ENCODE results near the gene CD82. TPM values are rescaled to one million over a fixed set of nuclear protein-coding genes. Genes with fewer than 3 reads are reported as not detected.

The CD82 gene
- total and polyA plus RNA-seq, 2 of the 13 experiments (the other 11 are each of a cell fraction or from before 2014, with no cell fraction given): 0.05 TPM; not detected in 1

GRCh38 chr11:44623731-44624491 is 58.4 kb downstream of the CD82 start (continued):
- no peak for TF ChIP-seq HNF1B (CRISPR knock-in tag; IDR thresholded peaks at IDR 0.05)

- Histone ChIP-seq H3K4me2 (ENCODE audit: low read depth, low read length) (no peak overlapping the region), H3K4me3 (replicated peaks in 1 of 3; ENCODE audit: insufficient read depth in 1 of 3, low read depth in 2 of 3, low read length in 3 of 3) (no peak overlapping the region), H3K79me2 (ENCODE audit: insufficient read depth, low read length) (no peaks in the 10 kb centered on the region), H2AFZ (ENCODE audit: low read length) (no peak overlapping the region), H3K9me3 (ENCODE audit: low read length) (no peaks in the 10 kb centered on the region), H4K20me1 (ENCODE audit: insufficient read depth, low read length) (no peaks in the 10 kb centered on the region), H3K27ac (ENCODE audit: extremely low read length, insufficient read depth, low read length) (no peak overlapping the region), H3K4me1 (ENCODE audit: insufficient read depth, low read length) (no peaks in the 10 kb centered on the region), H3K27me3 (ENCODE audit: control insufficient read depth in 1 of 2, insufficient read depth in 2 of 2, low read length in 2 of 2) (peaks cover 3 to 6% of the 10 kb centered on the region in 2 experiments; a peak in 2 of 5 replicates), H3K36me3 (replicated peaks in 1 of 2; ENCODE audit: control insufficient read depth in 1 of 2, insufficient read depth in 2 of 2, low read length in 2 of 2) (no peaks in the 10 kb centered on the region), H3K9ac (ENCODE audit: insufficient read depth, low read depth, low read length) (no peak overlapping the region)
- no peak for TF ChIP-seq ZBTB46 (CRISPR knock-in tag; IDR thresholded peaks at IDR 0.05; ENCODE audit: borderline replicate concordance)
- ChIA-PET POLR2A (no interaction called here), CTCF (ENCODE audit: low intra/inter-chr PET ratio, low total read pairs) (no interaction called here)
- WGBS (ENCODE audit: low lambda C conversion rate): 0% methylated on average over 2 of the region's 4 CpGs
- no peak for FAIRE-seq
- no TSS peak for BruUV-seq (replicated peaks)
- no peak for ATAC-seq
- in situ Hi-C loops (cut with HindIII; ENCODE audit: extremely low pct_ligation_motif_present, low pct_unique_long_range_greater_than_20kb) (loop anchor here (5.0 to 10.0 kb wide), 2 partner anchors 140 to 288 kb away; no protein-coding TSS in a partner anchor), intact Hi-C loops (cut with micrococcal nuclease; ENCODE audit: unreplicated experiment) (loop anchor here (5.0 kb wide), 1 partner anchor 153 kb away; no protein-coding TSS in a partner anchor)
- DNase-seq (ENCODE audit: low spot score): no peak
Measured at GRCh38 chr11:44624761-44625221, 59.3 kb downstream of the CD82 start.
